HCT116 (cell line): ENCODE data around the gene GOT1. TPM values are rescaled to one million over a fixed set of nuclear protein-coding genes. Genes with fewer than 3 reads are reported as not detected.

Source experiments
- ATAC-seq: fragments of 200-7000 bp; cut with Tn5 transposase; 2 replicates; pipeline ENCODE4 v1.9.1; 2020; ENCODE audit warnings: mild to moderate bottlenecking, moderate library complexity
- BruUV-seq: library from RNA; stranded (reverse); fragments of 400-500 nt; replicated peaks from 2 replicates; lab custom pipeline; 2021; lab: Mats Ljungman, UMichigan
- CTCF ChIA-PET: fragments of 300-600 bp; sonication (Branson Sonifier 250); formaldehyde crosslinking; loops from one replicate; lab custom pipeline; 2021; ENCODE audit warnings: antibody characterized with exemption; lab: Charles Lee
- POLR2A ChIA-PET: fragments of 300-600, 350-600 bp; sonication (Branson Sonifier 250); formaldehyde crosslinking; loops from one replicate; lab custom pipeline; 2021; ENCODE audit warnings: antibody characterized with exemption; lab: Charles Lee
- RAD21 ChIA-PET, 2 experiments: fragments of 300-600 bp; sonication (Branson Sonifier 250); formaldehyde crosslinking; loops; one replicate each; lab custom pipeline; 2023; ENCODE audit warnings: low total read pairs in 2 of 2; ENCODE audit not compliant: uncharacterized antibody in 2 of 2, unreplicated experiment in 2 of 2, low non-redundant PET in 1 of 2; lab: Charles Lee
- DNase-seq: peaks from one replicate; pipeline ENCODE4 v3.0.0-alpha.2; 2010; ENCODE audit warnings: low read depth, low spot score
- H2AFZ ChIP-seq: fragments of 200-600 bp; shearing (Covaris generic), sonication (generic); 2 replicates; pipeline ENCODE4 v1.6.1; 2017; ENCODE audit warnings: low read depth, mixed run types, mixed read lengths, antibody characterized with exemption, low read length; ENCODE audit not compliant: poor library complexity, severe bottlenecking
- H3K27ac ChIP-seq: 2 replicates; pipeline ENCODE4 v1.5.1; 2012; ENCODE audit warnings: low read depth, low read length
- H3K27me3 ChIP-seq: fragments of 200-600 bp; sonication (generic); 2 replicates; pipeline ENCODE4 v1.6.1; 2016; ENCODE audit warnings: mixed run types, low read length, mixed read lengths; ENCODE audit not compliant: insufficient read depth
- H3K36me3 ChIP-seq, 2 experiments: fragments of 200-500 bp in 1 of 2; fragments of 200-600 bp in 1 of 2; sonication (Bioruptor generic) in 1 of 2; sonication (generic) in 1 of 2; 2 replicates each; pipeline versions ENCODE4 v1.5.1 to v1.6.1; 2014 to 2016; ENCODE audit warnings: low read length in 2 of 2, inconsistent platforms in 1 of 2, mixed read lengths in 1 of 2, mixed run types in 1 of 2; ENCODE audit not compliant: insufficient read depth in 2 of 2, control insufficient read depth in 1 of 2
- H3K4me1 ChIP-seq, 2 experiments: fragments of 200-600 bp in 1 of 2; sonication (generic) in 1 of 2; 2 replicates each; pipeline versions ENCODE4 v1.5.1 to v1.6.1; 2012 to 2017; ENCODE audit warnings: low read length in 2 of 2, inconsistent platforms in 1 of 2, mild to moderate bottlenecking in 1 of 2, mixed read lengths in 1 of 2, mixed run types in 1 of 2, moderate library complexity in 1 of 2; ENCODE audit not compliant: insufficient read depth in 2 of 2, control insufficient read depth in 1 of 2
- H3K4me2 ChIP-seq: fragments of 200-600 bp; sonication (generic); 2 replicates; pipeline ENCODE4 v1.6.1; 2017; ENCODE audit warnings: mixed run types, low read length, mixed read lengths
- H3K4me3 ChIP-seq, 2 experiments: fragments of 200-600 bp in 1 of 2; sonication (generic) in 1 of 2; replicated peaks in 1 of 2; 2 replicates each; pipeline ENCODE4 v1.5.1; 2011 to 2016; ENCODE audit warnings: low read length in 2 of 2, control low read depth in 1 of 2, low read depth in 1 of 2, mild to moderate bottlenecking in 1 of 2, mixed read lengths in 1 of 2, mixed run types in 1 of 2
- H3K79me2 ChIP-seq: fragments of 200-600 bp; sonication (generic); 2 replicates; pipeline ENCODE4 v1.6.1; 2017; ENCODE audit warnings: mild to moderate bottlenecking, mixed run types, low read length, moderate library complexity, mixed read lengths; ENCODE audit not compliant: insufficient read depth
- H3K9ac ChIP-seq: fragments of 200-600 bp; sonication (generic); 2 replicates; pipeline ENCODE4 v1.6.1; 2016; ENCODE audit warnings: low read length, mixed read lengths
- H3K9me2 ChIP-seq: fragments of 200-600 bp; sonication (generic), shearing (Covaris generic); 2 replicates; pipeline ENCODE4 v1.6.1; 2017; ENCODE audit warnings: mixed run types, mild to moderate bottlenecking, moderate library complexity; ENCODE audit not compliant: insufficient read depth
- H3K9me3 ChIP-seq, 2 experiments: fragments of 200-500 bp in 1 of 2; fragments of 200-600 bp in 1 of 2; sonication (Bioruptor generic) in 1 of 2; sonication (generic) in 1 of 2; 2 replicates each; pipeline ENCODE4 v1.6.1; 2014 to 2017; ENCODE audit warnings: low read length in 2 of 2, mixed read lengths in 2 of 2, inconsistent platforms in 1 of 2, low read depth in 1 of 2, mild to moderate bottlenecking in 1 of 2, mixed run types in 1 of 2, moderate library complexity in 1 of 2; ENCODE audit not compliant: control insufficient read depth in 1 of 2, insufficient read depth in 1 of 2
- H4K20me1 ChIP-seq: fragments of 200-600 bp; sonication (generic), shearing (Covaris generic); 2 replicates; pipeline ENCODE4 v1.6.1; 2017; ENCODE audit warnings: mixed run types, mild to moderate bottlenecking, moderate library complexity; ENCODE audit not compliant: insufficient read depth
- CEBPB ChIP-seq: IDR thresholded peaks from 2 replicates; pipeline ENCODE4 v1.6.1; 2012; ENCODE audit warnings: low read depth
- POLR2AphosphoS5 ChIP-seq: IDR thresholded peaks from 2 replicates; pipeline ENCODE4 v1.6.1; 2011; ENCODE audit warnings: mild to moderate bottlenecking, low read depth, low read length, moderate library complexity
- TCF7L2 ChIP-seq: IDR thresholded peaks from 2 replicates; pipeline ENCODE4 v1.7.0; 2011; ENCODE audit warnings: borderline replicate concordance, inconsistent platforms; ENCODE audit not compliant: insufficient read depth, insufficient read length; ENCODE audit errors: extremely low read depth
- intact Hi-C: fragments of 100-400 bp; cut with micrococcal nuclease; formaldehyde crosslinking; loops from 2 replicates; pipeline ENCODE4 v1.10.0; 2022
- total RNA-seq: library from RNA; stranded (reverse); gene quantifications from one replicate; pipeline ENCODE4 v1.2.1, GENCODE V29; 2021; ENCODE audit not compliant: unreplicated experiment
- TF ChIP-seq, protein P1 (sequence below): IDR thresholded peaks from 2 replicates; pipeline ENCODE4 v1.6.1; 2012

Gene GOT1
- total RNA-seq, 1 experiment from 2014 or later: 135 TPM

- ATAC-seq (no peak), DNase-seq (no peak)
- Histone ChIP-seq H3K9me3 (no peaks in the 10 kb centered on the region), H3K4me3 (no peak overlapping the region), H3K4me2 (no peak overlapping the region), H3K9ac (no peak overlapping the region), H3K4me1 (no peaks in the 10 kb centered on the region), H3K36me3 (no peaks in the 10 kb centered on the region), H3K9me2 (no peaks in the 10 kb centered on the region), H3K27ac (no peak overlapping the region), H3K27me3 (peaks cover 30% of the 10 kb centered on the region), H3K79me2 (no peaks in the 10 kb centered on the region), H2AFZ (no peak overlapping the region), H4K20me1 (no peaks in the 10 kb centered on the region)
- no TSS peak for BruUV-seq
- CTCF ChIA-PET: no interaction called here
- TF ChIP-seq POLR2AphosphoS5: no peak
- TF ChIP-seq, protein P1, sequence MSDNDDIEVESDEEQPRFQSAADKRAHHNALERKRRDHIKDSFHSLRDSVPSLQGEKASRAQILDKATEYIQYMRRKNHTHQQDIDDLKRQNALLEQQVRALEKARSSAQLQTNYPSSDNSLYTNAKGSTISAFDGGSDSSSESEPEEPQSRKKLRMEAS: no peak
- TF ChIP-seq CEBPB: no peak
- no peak for TF ChIP-seq TCF7L2
- RAD21 ChIA-PET: no interaction called here
- POLR2A ChIA-PET: no interaction called here
- intact Hi-C loops: no loop called here
Observed at GRCh38 chr10:99347672-99348071, 82.8 kb downstream of the GOT1 start.

Other genes with a start within 250 kb of the GOT1 start
- 0.05 TPM for gene HPSE2, start 194.8 kb downstream of the GOT1 start, total RNA-seq
- gene CNNM1, start 101.3 kb downstream of the GOT1 start, total RNA-seq: not detected
- not detected for gene NKX2-3, start 102.3 kb upstream of the GOT1 start, total RNA-seq
- 59.5 TPM for gene SLC25A28, start 189.8 kb upstream of the GOT1 start, total RNA-seq
- 12.3 TPM for gene ENTPD7, start 228.9 kb upstream of the GOT1 start, total RNA-seq